AG04449 (cell line): ENCODE measurements around the gene SMG9.

ENCODE experiments used
- CTCF ChIA-PET: fragments of 350-600 bp; formaldehyde crosslinking; extraction: SDS; loops from one replicate; lab custom pipeline; 2021; ENCODE audit warnings: antibody characterized with exemption; lab: Yijun Ruan, JAX
- POLR2A ChIA-PET: fragments of 400-600, 350-600 bp; formaldehyde crosslinking; extraction: SDS; loops from one replicate; lab custom pipeline; 2020; ENCODE audit warnings: antibody characterized with exemption, inconsistent platforms; lab: Yijun Ruan, JAX
- DNase-seq: peaks from one replicate; pipeline ENCODE4 v3.0.0-alpha.2; 2010; ENCODE audit warnings: low read depth, low spot score
- H3K4me3 ChIP-seq: 2 replicates; pipeline ENCODE4 v1.5.1; 2011; ENCODE audit warnings: low read depth, mild to moderate bottlenecking, control low read depth, low read length
- TF ChIP-seq, protein P1 (sequence below): IDR thresholded peaks from one replicate; pipeline ENCODE4 v1.5.1; 2011; ENCODE audit warnings: mild to moderate bottlenecking, moderate library complexity, low read length, control low read depth, inconsistent platforms; ENCODE audit not compliant: insufficient read depth; ENCODE audit errors: missing control alignments

Gene SMG9

DNA sequence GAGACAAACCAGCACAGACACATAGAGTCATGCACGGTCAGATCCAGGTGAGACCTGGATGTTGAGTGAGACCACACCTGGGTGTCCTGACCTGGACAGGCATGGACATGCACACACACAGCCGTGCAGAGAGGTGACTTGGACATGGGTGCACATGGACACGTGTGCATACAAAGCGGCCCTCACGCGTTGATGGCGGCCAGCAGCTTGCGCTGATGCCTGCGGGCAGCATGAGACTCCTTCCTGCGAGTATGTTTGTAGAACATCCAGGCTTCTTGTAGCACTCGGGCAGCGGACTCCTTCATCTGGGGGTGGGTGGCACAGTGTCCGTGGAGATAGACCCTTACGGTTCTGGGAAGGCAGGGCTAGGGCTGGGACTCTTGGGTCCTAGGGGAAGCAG, 14.5 kb upstream of the SMG9 start:
- CTCF ChIA-PET: interaction anchor here (1.3 to 5.4 kb wide), 7 partner anchors 8 to 175 kb away, joined by 3 to 92 read pairs (median 6); partner anchors contain the start of gene KCNN4
- no peak for DNase-seq

GRCh38 chr19:43768273-43769050, 13.7 kb upstream of the SMG9 start:
- DNase-seq: no peak
- ChIA-PET POLR2A (no interaction called here), CTCF (interaction anchor here (0.6 to 5.4 kb wide), 10 partner anchors 9 to 174 kb away, joined by 3 to 92 read pairs (median 4); partner anchors contain the start of genes IRGC and KCNN4)
- H3K4me3 ChIP-seq: no peak overlapping the region
- TF ChIP-seq, protein P1, sequence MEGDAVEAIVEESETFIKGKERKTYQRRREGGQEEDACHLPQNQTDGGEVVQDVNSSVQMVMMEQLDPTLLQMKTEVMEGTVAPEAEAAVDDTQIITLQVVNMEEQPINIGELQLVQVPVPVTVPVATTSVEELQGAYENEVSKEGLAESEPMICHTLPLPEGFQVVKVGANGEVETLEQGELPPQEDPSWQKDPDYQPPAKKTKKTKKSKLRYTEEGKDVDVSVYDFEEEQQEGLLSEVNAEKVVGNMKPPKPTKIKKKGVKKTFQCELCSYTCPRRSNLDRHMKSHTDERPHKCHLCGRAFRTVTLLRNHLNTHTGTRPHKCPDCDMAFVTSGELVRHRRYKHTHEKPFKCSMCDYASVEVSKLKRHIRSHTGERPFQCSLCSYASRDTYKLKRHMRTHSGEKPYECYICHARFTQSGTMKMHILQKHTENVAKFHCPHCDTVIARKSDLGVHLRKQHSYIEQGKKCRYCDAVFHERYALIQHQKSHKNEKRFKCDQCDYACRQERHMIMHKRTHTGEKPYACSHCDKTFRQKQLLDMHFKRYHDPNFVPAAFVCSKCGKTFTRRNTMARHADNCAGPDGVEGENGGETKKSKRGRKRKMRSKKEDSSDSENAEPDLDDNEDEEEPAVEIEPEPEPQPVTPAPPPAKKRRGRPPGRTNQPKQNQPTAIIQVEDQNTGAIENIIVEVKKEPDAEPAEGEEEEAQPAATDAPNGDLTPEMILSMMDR: no peak

More for the DNA sequence above, 14.5 kb upstream of the SMG9 start:
- TF ChIP-seq, protein P1: no peak
- no peak overlapping the region for H3K4me3 ChIP-seq
- POLR2A ChIA-PET: no interaction called here

DNA sequence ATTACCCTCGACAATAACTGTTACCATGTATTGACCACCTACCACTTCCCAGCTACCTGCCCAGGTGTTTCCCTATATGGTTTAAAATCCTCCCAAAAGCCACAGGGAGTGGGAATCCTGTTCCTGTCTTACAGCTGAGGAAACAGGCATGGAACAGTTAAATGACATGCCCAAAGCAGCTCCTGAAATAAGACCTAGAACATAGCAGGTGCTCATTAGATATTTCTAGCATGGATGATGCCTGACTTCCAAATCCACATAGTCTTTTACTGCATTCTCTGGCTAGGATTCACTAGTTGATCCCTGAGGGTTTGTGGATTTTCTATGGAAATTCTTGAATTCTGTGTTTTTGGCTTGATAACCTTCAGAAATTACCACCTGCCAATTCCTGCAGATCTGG, 13.1 kb upstream of the SMG9 start:
- TF ChIP-seq, protein P1: no peak
- ChIA-PET POLR2A (no interaction called here), CTCF (interaction anchor here (0.6 to 5.4 kb wide), 8 partner anchors 9 to 52 kb away, joined by 3 to 92 read pairs (median 10); partner anchors contain the start of genes IRGC, KCNN4 and SMG9)
- no peak for DNase-seq
- H3K4me3 ChIP-seq: no peak overlapping the region

DNA sequence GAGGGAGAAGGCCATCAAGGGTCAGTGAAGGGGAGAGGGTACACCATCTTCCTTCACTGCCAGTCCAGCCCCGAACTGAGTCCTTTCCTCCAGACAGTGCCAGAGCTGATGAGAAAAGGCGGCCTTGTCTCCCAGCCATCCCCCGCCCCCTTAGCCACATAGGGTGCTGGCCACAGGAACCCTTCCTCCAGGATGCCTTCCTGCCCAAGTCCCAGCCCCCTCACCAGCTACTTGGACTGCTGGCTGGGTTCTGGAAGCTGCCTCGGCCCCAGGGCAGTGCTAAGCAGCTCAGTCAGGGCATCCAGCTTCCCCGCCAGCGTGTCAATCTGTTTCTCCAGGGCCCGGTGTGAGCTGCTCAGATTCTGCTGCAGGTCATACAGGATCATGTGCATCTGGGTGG, 12.6 kb upstream of the SMG9 start:
- POLR2A ChIA-PET: no interaction called here
- TF ChIP-seq, protein P1: no peak
- no peak overlapping the region for H3K4me3 ChIP-seq

DNA sequence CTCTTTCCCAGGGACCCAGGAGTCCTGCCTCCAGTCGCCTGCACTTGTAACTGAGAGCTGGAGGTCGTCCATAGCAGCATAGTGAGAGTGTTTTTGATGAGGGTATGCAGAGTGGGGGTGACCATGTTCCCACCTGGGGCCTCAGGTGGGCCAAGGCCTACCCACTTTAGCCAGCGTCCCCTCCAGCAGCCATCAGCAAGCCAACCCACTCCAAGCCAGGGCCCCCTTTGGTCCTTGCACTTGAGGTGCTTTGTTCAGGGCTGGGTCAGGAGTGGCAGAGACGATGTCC, 11.9 kb upstream of the SMG9 start:
- TF ChIP-seq, protein P1: no peak
- POLR2A ChIA-PET: no interaction called here
- no peak overlapping the region for H3K4me3 ChIP-seq
- DNase-seq: no peak
- CTCF ChIA-PET: interaction anchor here (0.7 to 16.5 kb wide), 9 partner anchors 8 to 93 kb away, joined by 3 to 203 read pairs (median 22); partner anchors contain the start of genes KCNN4 and SMG9

More for the DNA sequence above, 12.6 kb upstream of the SMG9 start:
- CTCF ChIA-PET: interaction anchor here (0.8 to 5.4 kb wide), 5 partner anchors 8 to 43 kb away, joined by 4 to 92 read pairs (median 22); partner anchors contain the start of genes KCNN4 and SMG9
- no peak for DNase-seq
